ENCODE data around the gene ROBO3.

DNA sequence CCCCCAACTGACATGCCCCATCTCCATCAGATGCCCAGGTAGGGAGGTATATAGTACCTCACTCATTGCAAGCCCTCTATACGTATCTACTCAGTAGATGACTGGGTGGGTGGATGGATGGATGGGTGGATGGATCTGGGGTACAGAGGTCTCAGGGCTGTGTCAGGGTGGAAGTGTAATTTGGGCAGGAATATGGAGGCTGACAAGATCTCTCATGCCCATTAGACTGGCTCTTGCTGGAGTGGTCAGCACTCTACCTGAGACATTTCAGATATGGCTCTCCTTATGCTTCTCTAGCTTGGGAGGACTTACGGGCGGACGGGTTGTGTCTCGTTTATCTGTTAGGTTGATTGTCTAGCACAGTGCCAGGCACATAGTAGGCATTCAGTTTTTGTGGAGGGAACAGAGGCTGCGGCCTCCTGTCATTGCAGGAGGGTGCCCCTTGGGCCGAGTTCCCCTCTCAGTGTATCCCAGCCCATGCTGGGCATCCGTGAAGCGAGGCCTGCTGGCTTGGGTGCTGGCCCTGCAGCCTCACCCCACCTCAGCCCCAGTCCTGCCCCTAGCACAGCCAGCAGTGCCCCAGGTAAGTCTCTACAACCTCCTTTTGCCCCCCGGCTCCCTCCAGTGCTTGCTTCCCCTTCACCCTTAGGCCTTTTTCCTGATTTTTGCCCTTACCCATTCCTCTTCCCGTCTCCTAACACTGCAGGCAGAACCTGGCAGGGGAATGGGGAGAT, 13.7 kb downstream of the ROBO3 start:
- TF ChIP-seq, protein P1, sequence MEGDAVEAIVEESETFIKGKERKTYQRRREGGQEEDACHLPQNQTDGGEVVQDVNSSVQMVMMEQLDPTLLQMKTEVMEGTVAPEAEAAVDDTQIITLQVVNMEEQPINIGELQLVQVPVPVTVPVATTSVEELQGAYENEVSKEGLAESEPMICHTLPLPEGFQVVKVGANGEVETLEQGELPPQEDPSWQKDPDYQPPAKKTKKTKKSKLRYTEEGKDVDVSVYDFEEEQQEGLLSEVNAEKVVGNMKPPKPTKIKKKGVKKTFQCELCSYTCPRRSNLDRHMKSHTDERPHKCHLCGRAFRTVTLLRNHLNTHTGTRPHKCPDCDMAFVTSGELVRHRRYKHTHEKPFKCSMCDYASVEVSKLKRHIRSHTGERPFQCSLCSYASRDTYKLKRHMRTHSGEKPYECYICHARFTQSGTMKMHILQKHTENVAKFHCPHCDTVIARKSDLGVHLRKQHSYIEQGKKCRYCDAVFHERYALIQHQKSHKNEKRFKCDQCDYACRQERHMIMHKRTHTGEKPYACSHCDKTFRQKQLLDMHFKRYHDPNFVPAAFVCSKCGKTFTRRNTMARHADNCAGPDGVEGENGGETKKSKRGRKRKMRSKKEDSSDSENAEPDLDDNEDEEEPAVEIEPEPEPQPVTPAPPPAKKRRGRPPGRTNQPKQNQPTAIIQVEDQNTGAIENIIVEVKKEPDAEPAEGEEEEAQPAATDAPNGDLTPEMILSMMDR (IDR thresholded peaks at IDR 0.05) = no peak
- TF ChIP-seq TEAD4 (CRISPR knock-in tag; IDR thresholded peaks at IDR 0.05) (no peak), RELA (CRISPR knock-in tag; IDR thresholded peaks at IDR 0.05; ENCODE audit: borderline replicate concordance) (no peak), ZNF232 (CRISPR knock-in tag; IDR thresholded peaks at IDR 0.05) (no peak), NR3C1 (CRISPR knock-in tag; conservative IDR thresholded peaks at IDR 0.05; ENCODE audit: low read depth) (no peak), CREM (CRISPR knock-in tag; IDR thresholded peaks at IDR 0.05) (no peak)

Measured in WTC11 (cell line).